NOMO-1 (cell line): ENCODE results near the gene PPP1R13B.
"Not testable (repeated sequence)": the region's sequence is repeated elsewhere in the genome, so short reads cannot be mapped to it uniquely, and the experiment has no call there.

ENCODE experiments used
- DNase-seq, 2 experiments: peaks; one replicate each; lab custom pipeline; 2025; ENCODE audit not compliant: unreplicated experiment in 2 of 2; lab: John Stamatoyannopoulos, UW

PPP1R13B gene

DNA sequence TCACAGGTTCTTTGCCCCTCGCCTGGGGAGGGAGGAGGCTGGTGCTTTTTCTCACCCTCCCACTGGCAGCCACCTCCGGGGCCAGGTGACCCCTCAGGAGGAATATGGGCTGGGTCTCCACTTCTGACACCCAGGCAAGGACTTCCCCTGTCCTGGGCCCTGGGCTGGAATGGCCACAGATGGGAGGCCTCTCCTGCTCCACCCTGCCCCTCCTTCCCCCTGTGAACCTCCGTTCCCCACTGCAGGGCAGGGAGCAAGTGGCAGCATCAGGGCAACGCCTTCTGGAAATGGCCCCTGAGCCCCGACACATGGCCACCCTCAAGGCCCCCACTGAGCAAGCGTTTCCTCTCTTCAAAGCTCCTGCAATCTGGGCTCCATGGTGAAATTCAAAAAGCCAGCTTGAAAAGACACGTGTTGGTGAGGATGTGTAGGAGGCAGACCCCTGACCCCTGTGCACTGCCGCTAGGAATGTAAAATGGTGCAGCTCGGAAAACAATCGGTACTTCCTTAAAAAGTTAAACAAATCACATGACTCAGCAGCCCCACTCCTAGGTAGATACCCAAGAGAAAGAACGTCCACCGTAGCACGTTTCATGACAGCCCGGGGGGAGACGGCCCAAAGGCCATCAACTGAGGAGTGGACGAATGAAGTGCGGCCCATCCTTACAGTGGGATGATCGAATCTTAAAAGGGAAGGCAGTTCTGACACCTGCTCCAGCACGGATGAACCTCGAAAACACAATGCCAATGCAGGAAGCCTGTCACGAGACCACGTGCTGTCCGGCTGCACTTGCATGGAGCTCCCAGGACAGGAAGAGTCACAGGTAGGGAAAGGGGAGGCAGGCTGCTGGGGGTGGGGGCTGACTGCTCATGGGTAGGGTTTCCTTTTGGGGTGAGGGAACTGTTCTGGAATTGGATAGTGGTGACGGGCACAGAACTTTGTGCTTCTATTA lies 143.7 kb downstream of the PPP1R13B start:
- DNase-seq = no peak

DNA sequence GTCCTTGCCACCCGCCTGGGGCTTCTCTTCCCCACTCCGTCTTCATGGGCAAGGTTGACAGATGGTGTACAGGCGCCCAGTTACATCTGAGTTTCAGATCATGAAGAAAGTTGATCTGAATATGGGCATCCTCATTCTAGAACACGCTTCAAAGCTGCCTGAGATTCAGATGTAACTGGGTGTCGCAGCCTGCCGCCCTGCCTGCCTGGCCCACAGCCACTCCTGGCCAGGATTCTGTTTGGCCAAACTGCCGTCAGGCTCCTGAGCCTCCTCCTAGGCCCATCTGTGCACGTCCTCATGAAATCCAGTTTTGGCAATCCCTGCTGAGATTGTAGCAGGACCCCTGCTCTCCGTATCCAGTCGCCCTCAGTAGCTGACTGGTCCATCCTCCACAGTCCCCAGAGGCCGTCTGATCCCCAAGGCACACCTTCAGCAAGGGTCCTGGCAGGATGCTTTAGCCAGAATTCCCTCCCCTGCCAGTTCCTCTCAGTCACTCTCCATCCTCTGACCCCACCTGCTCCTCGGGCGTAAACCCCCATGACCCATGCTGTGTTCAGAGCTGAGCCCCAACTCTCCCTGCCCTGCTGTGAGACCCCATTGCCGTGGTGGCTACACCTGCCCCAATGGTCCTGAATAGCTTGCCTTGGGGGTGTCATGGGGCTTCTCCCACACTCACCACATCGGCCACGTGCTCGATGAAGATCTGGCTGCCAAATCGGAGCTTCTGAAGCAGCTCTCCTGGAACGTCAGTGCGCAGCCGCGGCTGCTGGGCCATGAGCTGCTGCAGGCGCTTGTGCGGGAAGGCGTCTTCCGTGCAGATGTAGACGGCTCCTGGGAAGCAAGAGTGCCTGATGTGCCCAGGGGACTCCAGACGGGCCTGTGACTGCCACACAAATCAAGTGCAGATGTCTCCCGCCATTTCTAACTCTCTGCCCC lies 144.6 kb downstream of the PPP1R13B start:
- no peak for DNase-seq

DNA sequence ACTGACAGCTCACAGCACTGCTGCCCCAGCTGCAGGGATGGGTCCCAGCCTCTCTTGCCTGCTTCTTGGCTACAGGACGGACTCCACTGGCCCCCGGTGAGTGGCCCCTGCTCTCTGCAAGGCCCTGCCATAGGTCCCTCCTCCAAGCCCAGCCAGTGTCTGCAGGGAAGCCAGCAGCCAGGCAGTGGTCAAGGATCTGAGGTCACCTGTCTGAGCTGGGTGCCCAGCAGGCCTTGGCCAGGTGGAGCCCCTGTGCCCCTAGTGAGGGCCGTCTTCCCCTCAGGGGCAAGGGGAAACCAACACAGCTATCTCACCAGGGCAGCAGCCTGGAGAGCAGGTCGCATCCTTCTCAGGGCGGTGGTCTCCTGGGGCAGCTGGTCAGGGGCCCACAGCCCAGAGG lies 145.3 kb downstream of the PPP1R13B start:
- no peak for DNase-seq

DNA sequence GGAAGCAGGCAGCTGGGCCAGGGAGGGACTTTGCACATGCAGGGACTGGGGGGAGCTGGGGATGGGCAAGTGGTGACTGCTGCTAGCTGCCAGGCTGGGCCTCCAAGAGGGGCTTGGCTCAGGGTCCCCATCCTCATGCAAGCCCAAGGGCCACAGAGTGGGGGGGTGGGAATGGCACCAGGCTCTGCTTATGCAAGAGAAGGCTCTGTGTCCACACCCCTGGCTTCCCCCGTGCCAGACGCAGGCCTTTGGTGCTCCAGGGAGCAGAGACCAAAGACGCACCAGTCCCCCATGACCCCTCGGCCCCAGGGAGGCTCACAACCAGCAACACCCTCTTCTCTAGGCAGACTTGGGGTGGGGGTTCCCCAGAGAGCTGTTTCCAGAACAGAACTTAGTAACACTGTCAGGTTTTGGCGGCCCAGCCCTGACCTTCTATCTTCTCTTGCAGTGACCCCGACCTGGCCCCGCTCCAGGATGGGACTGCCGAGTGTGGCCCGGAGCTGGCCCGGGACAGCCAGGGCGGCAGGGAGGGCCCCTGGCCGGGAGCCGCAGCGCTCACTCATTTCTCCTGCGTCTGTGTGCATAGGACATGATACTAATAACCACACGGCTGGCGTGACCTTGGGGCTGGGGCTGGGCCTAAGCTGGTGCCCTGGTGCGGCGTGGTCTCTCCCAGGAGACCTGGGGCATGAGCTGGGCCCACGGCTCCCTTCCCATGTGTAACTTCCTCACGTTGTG lies 146.5 kb downstream of the PPP1R13B start:
- DNase-seq = no peak

DNA sequence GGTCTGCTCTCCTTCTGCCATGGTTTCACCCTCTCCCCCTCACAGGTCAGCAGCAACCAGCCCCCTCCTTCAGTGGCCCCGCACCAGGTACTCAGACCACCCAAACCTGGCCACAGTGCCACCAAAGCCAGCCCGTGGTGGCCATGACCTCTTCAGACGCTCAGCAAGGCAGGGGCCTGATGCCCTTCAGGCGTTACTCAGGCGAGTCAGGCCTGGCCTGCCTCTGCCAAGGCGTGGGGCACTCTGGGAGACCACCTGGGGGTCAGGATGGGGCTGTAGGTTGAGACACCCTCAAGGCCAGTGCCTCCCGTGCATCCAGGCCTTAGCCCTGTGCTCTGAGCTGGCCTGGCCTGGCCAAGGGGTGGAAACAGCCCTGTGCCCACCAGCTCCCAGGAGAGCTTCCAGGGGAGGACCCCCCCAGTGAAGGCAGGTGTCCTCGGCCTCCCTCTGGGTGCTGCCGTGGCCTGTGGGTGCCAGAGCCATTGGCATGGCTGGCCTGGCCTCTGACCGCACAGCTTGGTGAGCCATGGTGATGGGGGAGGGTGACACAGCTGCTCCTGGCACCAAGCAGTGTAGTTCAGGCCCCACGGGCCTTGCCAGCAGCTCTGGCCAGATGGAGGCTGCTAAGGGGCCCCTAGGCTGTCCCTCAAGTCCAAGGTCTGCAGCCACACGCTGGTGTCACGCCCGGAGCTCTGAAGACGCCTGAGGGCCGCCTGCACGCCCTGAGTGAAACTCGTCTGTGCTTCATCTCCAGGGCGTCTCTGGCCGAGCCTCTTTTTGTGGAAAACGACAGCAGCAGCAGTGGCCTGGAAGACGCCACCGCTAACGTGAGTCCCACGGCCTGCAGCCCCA lies 147.2 kb downstream of the PPP1R13B start:
- DNase-seq = no peak

DNA sequence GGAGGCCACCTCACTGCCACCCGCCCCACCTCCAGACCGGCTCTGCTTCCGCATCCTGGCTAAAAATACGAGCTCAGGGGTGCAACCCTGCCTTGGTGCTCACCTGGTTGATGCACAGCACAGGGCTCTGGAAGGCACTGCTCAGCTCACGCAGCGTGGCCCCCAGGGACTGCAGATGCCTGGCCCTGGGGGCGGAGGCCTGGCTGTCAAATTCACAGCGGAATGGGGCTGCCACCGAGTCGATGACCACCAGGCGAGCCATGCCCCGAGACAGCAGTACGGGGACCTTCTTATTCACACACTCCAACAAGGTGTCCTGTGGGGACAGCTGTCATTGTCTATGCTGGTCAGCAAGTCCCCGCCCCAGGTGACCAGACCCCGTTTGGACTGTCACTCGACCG lies 148.1 kb downstream of the PPP1R13B start:
- no peak for DNase-seq

DNA sequence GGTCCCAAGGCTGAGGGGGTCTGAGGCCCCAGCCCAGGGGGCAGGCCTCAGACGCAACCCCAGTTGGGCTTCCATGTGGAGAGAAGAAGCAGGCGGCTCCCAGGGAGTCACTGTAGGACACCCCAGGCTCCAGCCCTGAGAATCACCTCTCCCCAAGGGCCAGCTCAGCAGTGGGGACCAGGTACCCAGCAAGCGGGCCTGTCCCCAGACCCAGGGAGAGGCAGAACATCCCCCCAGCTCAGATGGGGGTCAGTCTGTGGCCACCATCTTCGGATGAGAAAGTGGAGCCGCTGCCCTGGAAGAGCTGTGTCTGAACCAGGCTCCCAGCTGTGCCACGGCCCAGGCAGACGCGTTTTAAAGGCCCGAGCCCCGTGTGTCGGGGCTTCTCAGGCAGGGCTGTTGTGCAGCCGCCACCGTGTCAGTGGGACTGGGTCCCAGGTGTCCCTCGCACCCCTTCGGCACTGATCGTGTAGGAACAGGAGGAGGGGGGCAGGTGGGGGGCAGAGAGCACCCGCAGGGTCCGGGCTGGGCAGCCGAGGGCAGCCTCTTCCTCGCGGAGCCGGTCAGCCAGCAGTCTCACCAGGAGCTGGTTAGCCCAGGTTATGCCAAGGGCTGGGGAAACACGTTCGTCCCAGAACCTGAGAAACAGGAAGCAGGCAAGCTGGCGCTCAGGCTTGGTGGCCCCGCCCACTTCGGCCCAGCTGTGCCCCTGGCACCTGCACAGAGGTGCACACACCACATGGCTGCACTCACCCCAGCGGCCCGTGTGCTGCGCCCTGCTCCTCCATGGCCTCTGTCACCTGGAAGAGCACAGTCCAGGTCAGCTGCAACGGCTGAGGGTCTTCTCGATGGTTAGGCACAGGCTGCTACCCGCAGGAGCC lies 148.8 kb downstream of the PPP1R13B start:
- no peak for DNase-seq

DNA sequence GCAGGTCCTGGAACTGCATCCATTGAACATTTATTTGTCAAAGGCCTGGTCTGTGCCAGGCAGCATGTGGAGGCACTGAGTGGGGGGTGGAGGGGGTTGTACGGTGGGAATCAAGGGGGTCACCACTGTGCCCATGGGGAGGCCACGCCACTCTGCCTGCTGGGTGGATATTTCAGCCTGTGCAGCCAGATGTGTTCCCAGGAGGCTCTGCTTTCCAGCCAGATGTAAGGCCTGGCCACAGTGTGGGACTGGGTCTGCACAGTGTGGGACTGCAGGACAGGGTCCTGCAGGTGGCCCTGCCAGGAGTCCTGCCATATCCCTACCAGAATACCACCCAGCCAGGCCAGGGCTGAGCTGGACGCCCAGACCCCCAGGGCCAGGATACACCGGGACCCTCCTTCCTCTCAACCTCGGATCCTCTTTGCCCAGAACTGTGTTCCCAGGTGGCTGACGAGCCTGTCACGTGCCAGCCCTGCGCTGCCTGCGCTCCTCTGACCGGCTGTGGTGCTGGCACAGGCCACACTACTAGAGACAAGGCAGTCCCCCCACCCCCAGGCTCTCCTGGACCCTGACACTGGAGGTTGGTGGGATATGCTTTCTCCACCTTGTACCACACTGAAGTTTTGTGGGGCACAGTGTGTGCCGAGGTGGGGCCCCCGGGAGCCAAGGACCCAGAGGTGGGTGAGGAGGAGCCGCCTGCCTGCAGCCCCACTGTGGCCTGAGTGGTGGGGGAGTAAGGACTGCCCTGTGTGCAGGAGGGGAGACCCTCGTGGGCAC lies 149.6 kb downstream of the PPP1R13B start:
- no peak for DNase-seq

DNA sequence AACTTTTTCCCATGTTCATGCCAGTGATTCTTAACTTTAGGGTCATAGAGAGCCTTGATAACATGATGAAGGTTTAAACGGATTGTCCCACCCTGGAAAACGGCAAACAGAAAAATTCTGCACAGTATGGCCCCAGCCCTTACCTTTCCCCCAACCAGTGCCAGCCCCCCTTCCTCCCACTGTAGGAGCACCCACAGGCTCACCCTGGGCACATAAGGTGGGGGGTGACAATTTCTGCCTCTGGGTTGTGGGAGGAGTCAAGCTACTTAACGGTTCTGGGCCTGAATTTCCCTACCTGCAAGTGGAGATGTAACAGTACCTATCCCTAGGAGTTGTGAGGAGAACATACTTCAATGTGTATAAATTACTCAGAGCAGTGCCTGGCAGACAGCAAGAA lies 150.2 kb downstream of the PPP1R13B start:
- DNase-seq = no peak

DNA sequence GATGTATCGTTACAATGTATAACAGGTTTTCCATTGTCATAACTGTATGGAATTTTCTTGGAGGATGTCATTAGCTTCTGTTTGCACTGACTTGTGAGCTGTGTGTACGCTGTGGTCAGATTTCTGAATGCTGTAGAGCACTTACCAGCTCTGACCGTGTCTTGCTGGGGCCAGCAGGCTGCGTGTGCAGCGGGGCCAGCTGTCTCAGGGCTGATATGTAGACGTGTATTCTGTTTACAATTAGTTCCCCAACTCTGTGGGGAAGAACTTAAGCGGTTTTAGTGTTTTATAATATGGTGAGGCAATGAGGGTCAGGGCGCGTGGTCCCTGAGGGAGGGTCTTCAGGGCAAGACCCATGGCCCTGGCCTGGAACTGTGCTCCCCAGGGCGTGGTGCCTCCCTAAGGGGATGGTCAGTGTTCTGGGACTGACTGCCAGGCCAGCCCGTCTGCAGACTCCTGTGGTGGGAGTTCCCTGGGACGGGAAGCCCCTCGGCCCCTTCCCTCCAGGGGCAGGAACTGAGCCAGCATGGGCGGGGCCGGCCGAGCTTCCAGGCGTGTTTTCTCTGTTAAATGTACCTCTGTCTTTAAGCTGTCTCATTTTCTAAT lies 150.8 kb downstream of the PPP1R13B start:
- no peak for DNase-seq

DNA sequence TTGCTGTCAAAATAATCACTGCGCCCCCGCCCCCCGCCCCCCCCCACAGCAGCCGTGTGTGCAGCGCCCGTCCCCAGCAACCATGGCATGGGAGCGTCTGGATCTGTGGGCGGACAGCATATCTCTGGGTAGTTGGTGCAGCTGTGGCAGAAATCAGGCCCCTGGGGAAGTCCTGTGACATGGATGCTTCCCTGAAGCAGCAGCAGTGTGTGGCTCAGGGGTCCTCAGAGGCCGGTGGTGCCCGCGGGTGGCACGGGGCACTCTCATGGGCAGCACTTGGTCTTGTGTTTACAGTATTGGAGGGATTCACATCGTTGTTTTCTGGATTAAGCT lies 151.3 kb downstream of the PPP1R13B start:
- no peak for DNase-seq

DNA sequence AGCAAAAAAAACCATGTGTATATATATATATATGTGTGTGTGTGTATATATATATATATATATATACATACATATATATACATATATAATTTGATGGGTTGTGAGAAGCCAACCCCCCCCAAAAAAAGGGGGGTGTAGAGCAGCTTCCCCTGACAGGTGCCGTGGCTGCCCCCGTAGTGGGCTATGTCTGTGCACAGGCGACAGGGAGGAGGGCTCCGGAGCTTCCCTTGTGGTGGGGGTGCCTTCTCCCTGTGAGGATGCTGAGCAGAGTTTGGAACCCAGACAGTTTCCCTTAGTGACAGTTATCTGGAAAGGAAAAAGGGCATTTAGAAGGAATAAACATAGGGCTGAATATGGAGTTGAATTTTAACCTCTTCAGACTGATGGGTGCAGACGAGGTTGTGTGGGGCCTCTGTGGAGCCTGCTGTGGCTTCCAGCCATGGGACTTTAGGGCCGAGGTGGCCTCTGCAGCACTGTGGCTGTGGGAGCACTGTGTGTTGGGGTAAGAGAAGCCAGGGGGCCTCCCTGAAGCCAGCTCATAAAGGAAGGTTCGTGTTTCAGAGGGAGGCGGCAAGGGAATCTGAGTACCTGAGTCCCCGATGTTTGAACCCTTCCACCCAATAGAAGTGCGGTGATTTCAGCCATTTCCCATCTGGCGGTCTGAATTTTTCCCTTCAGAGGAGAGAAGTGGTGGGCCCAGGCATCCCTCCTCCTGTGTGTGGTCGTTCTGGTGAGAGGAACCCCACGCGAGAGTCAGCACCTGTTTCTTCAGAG lies 151.9 kb downstream of the PPP1R13B start:
- DNase-seq = no peak

DNA sequence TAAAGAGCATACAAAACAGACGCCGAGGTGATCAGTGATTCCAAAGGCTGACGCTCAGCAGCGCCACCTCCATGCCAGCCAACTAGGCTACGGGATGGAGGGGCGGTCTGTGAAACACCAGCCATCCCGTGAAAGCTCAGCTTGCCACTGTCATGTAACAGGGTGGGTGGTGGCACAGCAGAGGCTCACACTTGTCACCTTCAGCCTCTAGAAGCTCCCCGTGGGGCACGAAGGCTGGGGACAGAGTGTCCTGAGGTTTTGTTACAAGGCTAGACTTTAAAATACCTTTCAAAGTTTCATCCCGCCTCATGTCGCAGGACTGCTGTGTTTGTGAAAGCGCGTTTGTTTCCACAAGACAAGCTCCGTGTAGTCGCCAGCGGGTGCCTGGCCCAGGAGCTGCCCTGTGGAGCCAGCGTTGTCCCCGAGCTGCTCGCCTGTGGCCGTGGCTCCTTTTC lies 152.8 kb downstream of the PPP1R13B start:
- DNase-seq = no peak

DNA sequence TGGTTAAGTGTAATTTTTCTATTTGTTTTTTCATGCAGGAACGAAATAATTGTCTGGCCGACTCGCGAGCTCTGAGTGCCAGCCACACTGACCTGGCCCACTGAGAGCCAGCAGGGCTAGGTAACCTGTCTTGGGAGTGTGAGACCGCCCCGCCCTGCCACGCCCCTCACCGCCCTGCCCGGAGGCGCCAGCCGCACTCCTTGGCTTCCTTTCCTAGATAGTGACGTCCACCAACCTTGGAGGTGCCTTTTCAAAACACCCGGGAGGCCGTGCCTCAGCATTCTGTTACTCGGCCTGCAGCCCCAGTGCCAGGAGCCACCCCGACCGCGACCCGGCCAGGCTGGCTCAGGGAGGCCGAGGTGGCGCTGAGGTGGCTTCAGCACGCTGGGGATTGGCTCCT lies 153.9 kb downstream of the PPP1R13B start:
- no peak for DNase-seq

DNA sequence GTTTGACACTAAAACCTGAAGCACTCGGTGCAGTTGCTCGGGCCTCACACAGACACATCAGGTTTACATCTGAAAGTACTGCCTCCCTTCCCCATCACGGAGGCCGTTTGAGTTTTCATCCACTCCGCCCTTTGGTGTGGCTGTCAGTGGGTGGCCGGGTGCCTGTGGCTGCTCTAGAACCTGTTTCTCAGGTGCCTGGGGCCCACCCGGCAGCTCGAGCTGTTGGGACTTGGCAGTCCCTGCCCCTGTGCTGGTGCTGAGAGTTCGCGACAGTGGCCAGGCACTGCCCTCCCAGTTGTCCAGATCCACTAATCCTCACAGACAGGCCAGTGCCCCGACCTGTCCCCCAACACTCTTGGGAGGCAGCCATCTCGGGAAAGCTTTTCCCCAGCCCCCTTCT lies 154.5 kb downstream of the PPP1R13B start:
- no peak for DNase-seq

DNA sequence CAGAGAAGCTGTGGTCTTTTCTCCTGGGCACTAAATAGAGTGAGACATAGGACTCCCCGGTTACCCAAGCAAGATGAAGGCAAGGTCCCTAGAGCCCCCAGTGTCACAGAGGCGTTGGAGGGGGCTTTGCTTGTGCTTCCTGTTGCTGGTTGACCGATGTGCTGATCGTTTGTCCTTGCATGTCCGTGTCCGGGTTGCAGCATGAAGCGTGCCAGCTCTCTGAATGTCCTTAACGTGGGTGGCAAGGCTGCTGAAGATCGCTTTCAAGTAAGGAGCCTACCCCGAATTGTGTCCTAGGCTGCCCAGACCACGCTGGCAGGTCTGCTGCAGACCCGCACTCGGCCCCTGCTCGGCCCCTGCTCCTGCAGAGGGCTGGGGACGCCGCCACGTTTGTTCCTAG lies 155.2 kb downstream of the PPP1R13B start:
- no peak for DNase-seq

DNA sequence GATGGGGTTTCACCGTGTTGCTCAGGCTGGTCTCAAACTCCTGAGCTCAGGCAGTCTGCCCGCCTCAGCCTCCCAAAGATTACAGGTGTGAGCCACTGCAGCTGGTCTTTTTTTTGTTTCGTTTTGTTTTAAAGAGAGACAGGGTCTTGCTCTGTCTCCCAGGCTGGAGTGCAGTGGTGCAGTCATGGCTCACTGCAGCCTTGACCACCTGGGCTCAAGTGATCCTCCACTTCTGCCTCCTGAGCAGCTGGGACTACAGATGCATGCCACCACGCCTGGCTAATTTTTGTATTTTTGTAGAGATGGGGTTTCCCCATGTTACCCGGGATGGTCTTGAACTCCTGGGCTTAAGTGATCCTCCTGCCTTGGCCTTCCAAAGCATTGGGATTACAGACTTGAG lies 155.7 kb downstream of the PPP1R13B start:
- not testable (repeated sequence) for DNase-seq
